ENCODE data around the gene SND1.

The SND1 gene

GRCh38 chr7:128056901-128057300 is 404.9 kb downstream of the SND1 start:
- Histone ChIP-seq H3K4me3 (ENCODE audit: low read depth, low read length) (no peak overlapping the region), H3K27ac (peak overlapping the region; percentile 33), H3K36me3 (replicated peaks) (peaks cover 2% of the 10 kb centered on the region), H3K27me3 (replicated peaks) (no peaks in the 10 kb centered on the region)
- in situ Hi-C loops (cut with HindIII; ENCODE audit: low pct_ligation_motif_present, low sequenced_read_pairs), result no loop called here
- peak; percentile 91 for DNase-seq
- TF ChIP-seq, protein P1, sequence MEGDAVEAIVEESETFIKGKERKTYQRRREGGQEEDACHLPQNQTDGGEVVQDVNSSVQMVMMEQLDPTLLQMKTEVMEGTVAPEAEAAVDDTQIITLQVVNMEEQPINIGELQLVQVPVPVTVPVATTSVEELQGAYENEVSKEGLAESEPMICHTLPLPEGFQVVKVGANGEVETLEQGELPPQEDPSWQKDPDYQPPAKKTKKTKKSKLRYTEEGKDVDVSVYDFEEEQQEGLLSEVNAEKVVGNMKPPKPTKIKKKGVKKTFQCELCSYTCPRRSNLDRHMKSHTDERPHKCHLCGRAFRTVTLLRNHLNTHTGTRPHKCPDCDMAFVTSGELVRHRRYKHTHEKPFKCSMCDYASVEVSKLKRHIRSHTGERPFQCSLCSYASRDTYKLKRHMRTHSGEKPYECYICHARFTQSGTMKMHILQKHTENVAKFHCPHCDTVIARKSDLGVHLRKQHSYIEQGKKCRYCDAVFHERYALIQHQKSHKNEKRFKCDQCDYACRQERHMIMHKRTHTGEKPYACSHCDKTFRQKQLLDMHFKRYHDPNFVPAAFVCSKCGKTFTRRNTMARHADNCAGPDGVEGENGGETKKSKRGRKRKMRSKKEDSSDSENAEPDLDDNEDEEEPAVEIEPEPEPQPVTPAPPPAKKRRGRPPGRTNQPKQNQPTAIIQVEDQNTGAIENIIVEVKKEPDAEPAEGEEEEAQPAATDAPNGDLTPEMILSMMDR (IDR thresholded peaks at IDR 0.05; ENCODE audit: low read depth, low read length, missing control alignments), result no peak

DNA sequence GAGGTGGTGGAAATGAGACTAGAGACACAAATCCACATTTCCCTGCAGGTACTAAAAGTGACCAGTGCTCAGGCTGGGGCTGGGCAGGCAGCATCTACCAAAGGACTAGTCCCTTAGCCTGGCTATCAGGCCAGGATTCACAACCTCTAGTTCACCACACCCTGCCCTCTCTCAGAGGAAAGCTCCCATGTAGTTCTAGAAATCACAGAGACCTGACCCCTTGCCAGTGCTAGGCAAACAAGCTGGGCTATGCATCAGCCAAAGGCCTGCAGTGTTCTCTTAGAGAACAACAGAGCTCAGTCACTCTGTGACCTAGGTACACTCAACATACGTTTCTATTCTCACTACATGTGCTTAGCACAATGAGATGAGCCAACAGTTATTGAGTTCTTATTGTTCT is 405.9 kb downstream of the SND1 start:
- no peak overlapping the region for H3K4me3 ChIP-seq (ENCODE audit: low read depth, low read length)
- no peak for DNase-seq
- in situ Hi-C loops (cut with HindIII; ENCODE audit: low pct_ligation_motif_present, low sequenced_read_pairs), result no loop called here
- peaks cover 2% of the 10 kb centered on the region for H3K36me3 ChIP-seq (replicated peaks)
- TF ChIP-seq, protein P1 (IDR thresholded peaks at IDR 0.05; ENCODE audit: low read depth, low read length, missing control alignments), result no peak
- no peak overlapping the region for H3K27ac ChIP-seq
- H3K27me3 ChIP-seq (replicated peaks), result no peaks in the 10 kb centered on the region

- no peak overlapping the region for H3K4me3 ChIP-seq (ENCODE audit: low read depth, low read length)
- DNase-seq, result no peak
- TF ChIP-seq, protein P1 (IDR thresholded peaks at IDR 0.05; ENCODE audit: low read depth, low read length, missing control alignments), result no peak
- H3K36me3 ChIP-seq (replicated peaks), result peaks cover 2% of the 10 kb centered on the region
- H3K27ac ChIP-seq, result no peak overlapping the region
- no peaks in the 10 kb centered on the region for H3K27me3 ChIP-seq (replicated peaks)
- in situ Hi-C loops (cut with HindIII; ENCODE audit: low pct_ligation_motif_present, low sequenced_read_pairs), result no loop called here
Observed at GRCh38 chr7:128059143-128059988, 407.4 kb downstream of the SND1 start.

GRCh38 chr7:128060018-128060417 is 408.0 kb downstream of the SND1 start:
- TF ChIP-seq, protein P1 (IDR thresholded peaks at IDR 0.05; ENCODE audit: low read depth, low read length, missing control alignments), result no peak
- Histone ChIP-seq H3K36me3 (replicated peaks) (peaks cover 2% of the 10 kb centered on the region), H3K27ac (no peak overlapping the region), H3K4me3 (ENCODE audit: low read depth, low read length) (no peak overlapping the region), H3K27me3 (replicated peaks) (no peaks in the 10 kb centered on the region)
- no peak for DNase-seq
- in situ Hi-C loops (cut with HindIII; ENCODE audit: low pct_ligation_motif_present, low sequenced_read_pairs), result no loop called here

GRCh38 chr7:128063088-128063487 is 411.1 kb downstream of the SND1 start:
- TF ChIP-seq, protein P1 (IDR thresholded peaks at IDR 0.05; ENCODE audit: low read depth, low read length, missing control alignments), result no peak
- in situ Hi-C loops (cut with HindIII; ENCODE audit: low pct_ligation_motif_present, low sequenced_read_pairs), result no loop called here
- Histone ChIP-seq H3K27ac (no peak overlapping the region), H3K27me3 (replicated peaks) (no peaks in the 10 kb centered on the region), H3K36me3 (replicated peaks) (peaks cover 2% of the 10 kb centered on the region), H3K4me3 (ENCODE audit: low read depth, low read length) (no peak overlapping the region)
- no peak for DNase-seq
